ENCODE results near the gene AHNAK.
"Not testable (repeated sequence)": the region's sequence is repeated elsewhere in the genome, so short reads cannot be mapped to it uniquely, and the experiment has no call there.

The AHNAK gene

GRCh38 chr11:62456630-62457029 lies 90.0 kb downstream of the AHNAK start:
- DNase-seq, result no peak

- DNase-seq, result no peak
Observed at GRCh38 chr11:62452839-62453468, 93.7 kb downstream of the AHNAK start.

GRCh38 chr11:62452261-62452660 lies 94.3 kb downstream of the AHNAK start:
- DNase-seq, result no peak

- no peak for DNase-seq
Observed at GRCh38 chr11:62451241-62451621, 95.4 kb downstream of the AHNAK start.

GRCh38 chr11:62450543-62451240 lies 95.9 kb downstream of the AHNAK start:
- no peak for DNase-seq

- not testable (repeated sequence) for DNase-seq
Observed at GRCh38 chr11:62449912-62450311, 96.7 kb downstream of the AHNAK start.

- DNase-seq, result no peak
Observed at GRCh38 chr11:62449451-62449851, 97.2 kb downstream of the AHNAK start.

- no peak for DNase-seq
Observed at GRCh38 chr11:62446091-62446490, 100.5 kb downstream of the AHNAK start.

- no peak for DNase-seq
Observed at GRCh38 chr11:62445314-62445740, 101.3 kb downstream of the AHNAK start.

GRCh38 chr11:62444835-62445234 lies 101.8 kb downstream of the AHNAK start:
- DNase-seq, result no peak

- DNase-seq, result no peak
Observed at GRCh38 chr11:62444236-62444833, 102.3 kb downstream of the AHNAK start.

GRCh38 chr11:62443390-62444235 lies 103.0 kb downstream of the AHNAK start:
- DNase-seq, result no peak

GRCh38 chr11:62439785-62440602 lies 106.6 kb downstream of the AHNAK start:
- DNase-seq, result no peak

- no peak for DNase-seq
Observed at GRCh38 chr11:62438641-62439040, 108.0 kb downstream of the AHNAK start.

GRCh38 chr11:62437616-62438015 lies 109.0 kb downstream of the AHNAK start:
- DNase-seq, result no peak

- DNase-seq, result no peak
Observed at GRCh38 chr11:62435846-62436660, 110.6 kb downstream of the AHNAK start.

GRCh38 chr11:62433904-62434276 lies 112.7 kb downstream of the AHNAK start:
- DNase-seq, result no peak

GRCh38 chr11:62433141-62433903 lies 113.3 kb downstream of the AHNAK start:
- DNase-seq, result no peak

- no peak for DNase-seq
Observed at GRCh38 chr11:62432695-62433094, 113.9 kb downstream of the AHNAK start.

- DNase-seq, result no peak
Observed at GRCh38 chr11:62431171-62431901, 115.3 kb downstream of the AHNAK start.
